Ascending aorta (tissue), 2 donors: ENCODE results near the gene GPR137. TPM values are rescaled to one million over a fixed set of nuclear protein-coding genes. Genes with fewer than 3 reads are reported as not detected.
"Not testable (repeated sequence)": the region's sequence is repeated elsewhere in the genome, so short reads cannot be mapped to it uniquely, and the experiment has no call there.

Experiments used
- DNase-seq, 2 donors: peaks; one replicate each; pipeline ENCODE4 v3.0.0-alpha.2; 2019; ENCODE audit warnings: low spot score in 2 of 2
- H3K27ac ChIP-seq, 2 donors: fragments of 200-600 bp; sonication (generic); one replicate each; pipeline ENCODE4 v1.5.1; 2016 to 2017; ENCODE audit warnings: mild to moderate bottlenecking in 1 of 2
- H3K27me3 ChIP-seq: fragments of 200-600 bp; sonication (generic); one replicate; pipeline ENCODE4 v1.5.1; 2017
- H3K36me3 ChIP-seq, 2 donors: fragments of 200-600 bp; sonication (generic); one replicate each; pipeline ENCODE4 v1.5.1; 2016
- H3K4me1 ChIP-seq, 2 donors: fragments of 200-600 bp; sonication (generic); one replicate each; pipeline ENCODE4 v1.5.1; 2016 to 2017; ENCODE audit warnings: mild to moderate bottlenecking in 1 of 2
- H3K4me3 ChIP-seq, 2 donors: fragments of 200-600 bp; sonication (generic); one replicate each; pipeline ENCODE4 v1.5.1; 2016 to 2017; ENCODE audit warnings: mild to moderate bottlenecking in 1 of 2
- H3K9me3 ChIP-seq, 2 donors: fragments of 200-600 bp; sonication (generic); one replicate each; pipeline ENCODE4 v1.5.1; 2016
- intact Hi-C: fragments of 100-400 bp; cut with DNase I; formaldehyde crosslinking; loops from one replicate; pipeline ENCODE4 v1.15.1; 2023
- total RNA-seq: library from RNA; depleted of rRNA; stranded (reverse); fragments of >200 nt; gene quantifications from one replicate; pipeline ENCODE4 v1.1.0, GENCODE V29; 2016
- TF ChIP-seq, protein P1 (sequence below), 3 experiments: fragments of 200-600 bp in 2 of 3; fragments of 450-650 bp in 1 of 3; sonication (generic) in 2 of 3; IDR thresholded peaks; one replicate each; pipeline ENCODE4 v1.5.1; 2016 to 2019; ENCODE audit warnings: antibody characterized with exemption in 3 of 3, mild to moderate bottlenecking in 1 of 3, moderate library complexity in 1 of 3

The GPR137 gene
- total RNA-seq, 1 donor from 2014 or later = 3.9 TPM

DNA sequence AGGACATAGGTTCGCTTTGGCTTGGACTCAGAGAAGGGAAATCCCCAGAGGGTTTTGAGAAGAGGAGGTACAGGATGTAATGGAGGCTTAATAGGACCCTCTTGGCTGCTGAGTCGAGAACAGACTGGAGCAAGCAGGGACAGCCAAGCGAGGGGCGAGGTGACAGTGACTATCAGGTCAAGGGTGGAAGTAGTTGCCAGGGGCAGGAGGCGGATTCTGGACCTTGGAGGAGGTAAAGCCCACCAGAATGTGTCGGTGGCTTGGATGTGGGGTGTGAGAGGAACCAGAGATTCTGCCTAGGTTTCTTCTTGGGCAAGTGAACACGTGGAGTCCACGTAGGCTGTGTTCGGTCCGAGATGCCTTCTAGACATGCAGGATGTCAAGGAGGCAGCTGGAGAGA lies 27.3 kb downstream of the GPR137 start:
- no peak for DNase-seq
- H3K9me3 ChIP-seq = no peaks in the 10 kb centered on the region
- H3K27me3 ChIP-seq = no peaks in the 10 kb centered on the region
- H3K36me3 ChIP-seq = peaks cover 10 to 18% of the 10 kb centered on the region in 2 donors
- TF ChIP-seq, protein P1, sequence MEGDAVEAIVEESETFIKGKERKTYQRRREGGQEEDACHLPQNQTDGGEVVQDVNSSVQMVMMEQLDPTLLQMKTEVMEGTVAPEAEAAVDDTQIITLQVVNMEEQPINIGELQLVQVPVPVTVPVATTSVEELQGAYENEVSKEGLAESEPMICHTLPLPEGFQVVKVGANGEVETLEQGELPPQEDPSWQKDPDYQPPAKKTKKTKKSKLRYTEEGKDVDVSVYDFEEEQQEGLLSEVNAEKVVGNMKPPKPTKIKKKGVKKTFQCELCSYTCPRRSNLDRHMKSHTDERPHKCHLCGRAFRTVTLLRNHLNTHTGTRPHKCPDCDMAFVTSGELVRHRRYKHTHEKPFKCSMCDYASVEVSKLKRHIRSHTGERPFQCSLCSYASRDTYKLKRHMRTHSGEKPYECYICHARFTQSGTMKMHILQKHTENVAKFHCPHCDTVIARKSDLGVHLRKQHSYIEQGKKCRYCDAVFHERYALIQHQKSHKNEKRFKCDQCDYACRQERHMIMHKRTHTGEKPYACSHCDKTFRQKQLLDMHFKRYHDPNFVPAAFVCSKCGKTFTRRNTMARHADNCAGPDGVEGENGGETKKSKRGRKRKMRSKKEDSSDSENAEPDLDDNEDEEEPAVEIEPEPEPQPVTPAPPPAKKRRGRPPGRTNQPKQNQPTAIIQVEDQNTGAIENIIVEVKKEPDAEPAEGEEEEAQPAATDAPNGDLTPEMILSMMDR (IDR thresholded peaks at IDR 0.05) = no peak
- peaks cover 0 to 5% of the 10 kb centered on the region in 2 donors for H3K4me1 ChIP-seq
- peak overlapping the region in 1 of 2 donors; percentile 48 for H3K27ac ChIP-seq
- intact Hi-C loops = no loop called here
- H3K4me3 ChIP-seq = no peak overlapping the region

DNA sequence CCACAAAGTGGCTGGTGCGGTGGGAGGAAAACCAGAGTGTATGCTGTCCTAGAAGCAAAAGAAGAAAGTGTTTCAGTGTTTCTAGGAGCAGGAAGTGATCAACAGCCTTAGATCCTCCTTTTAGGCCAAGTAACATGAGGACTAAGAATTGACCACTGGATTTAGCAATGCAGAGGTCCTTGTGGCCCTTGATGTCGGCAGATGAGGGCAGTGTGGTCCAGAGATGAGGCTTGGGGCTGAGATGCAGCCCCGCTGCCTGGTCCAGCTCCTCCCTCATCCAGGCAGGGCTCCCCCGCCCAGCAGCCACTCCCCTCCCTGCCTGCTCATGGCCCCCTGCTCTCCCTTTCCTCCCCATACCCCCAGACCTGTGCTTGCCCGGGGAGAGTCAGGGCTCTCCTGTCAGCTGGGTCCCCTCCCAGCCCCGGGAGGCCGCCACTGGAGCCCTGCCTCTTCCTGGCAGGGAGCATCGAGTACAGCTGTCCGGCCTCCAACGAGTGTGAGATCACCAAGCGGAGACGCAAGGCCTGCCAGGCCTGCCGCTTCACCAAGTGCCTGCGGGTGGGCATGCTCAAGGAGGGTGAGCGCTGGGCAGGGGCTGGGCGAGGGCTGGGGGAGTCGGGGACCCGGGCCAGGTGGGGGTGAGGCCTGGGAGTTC lies 28.0 kb downstream of the GPR137 start:
- Histone ChIP-seq H3K27me3 (no peaks in the 10 kb centered on the region), H3K9me3 (no peaks in the 10 kb centered on the region), H3K4me1 (peaks cover 0 to 5% of the 10 kb centered on the region in 2 donors), H3K27ac (peak overlapping the region; percentile 48 to 66), H3K36me3 (peaks cover 10 to 18% of the 10 kb centered on the region in 2 donors), H3K4me3 (no peak overlapping the region)
- peak in 1 of 2 donors; percentile 85 for DNase-seq
- intact Hi-C loops = no loop called here
- TF ChIP-seq, protein P1 (IDR thresholded peaks at IDR 0.05) = no peak

DNA sequence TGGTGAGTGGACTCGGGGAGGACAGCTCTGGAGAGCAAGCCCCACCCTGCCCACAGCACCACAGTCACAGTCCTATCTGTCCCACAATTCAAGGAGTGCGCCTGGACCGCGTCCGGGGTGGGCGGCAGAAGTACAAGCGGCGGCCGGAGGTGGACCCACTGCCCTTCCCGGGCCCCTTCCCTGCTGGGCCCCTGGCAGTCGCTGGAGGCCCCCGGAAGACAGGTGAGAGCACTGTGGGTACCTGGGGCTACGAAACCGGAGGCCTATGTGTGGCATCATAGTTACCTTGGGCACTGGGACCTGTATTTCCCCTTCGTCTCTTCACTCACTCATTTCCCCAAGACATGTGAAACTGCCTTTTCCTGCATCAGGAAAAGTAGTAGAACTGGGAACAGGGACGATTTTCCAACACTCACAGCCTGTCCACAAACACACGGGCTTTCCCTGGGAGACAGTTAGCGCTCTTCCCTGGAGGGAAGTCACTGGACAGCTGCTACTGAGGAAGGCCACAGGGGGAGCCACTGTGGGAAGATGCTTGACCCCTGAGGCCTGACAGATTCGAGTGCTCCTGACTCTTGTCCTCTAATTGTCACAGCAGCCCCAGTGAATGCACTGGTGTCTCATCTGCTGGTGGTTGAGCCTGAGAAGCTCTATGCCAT lies 28.6 kb downstream of the GPR137 start:
- TF ChIP-seq, protein P1 (IDR thresholded peaks at IDR 0.05) = no peak
- no peak overlapping the region for H3K4me3 ChIP-seq
- no peak for DNase-seq
- intact Hi-C loops = no loop called here
- peaks cover 10 to 18% of the 10 kb centered on the region in 2 donors for H3K36me3 ChIP-seq
- peak overlapping the region; percentile 38 to 66 for H3K27ac ChIP-seq
- H3K9me3 ChIP-seq = no peaks in the 10 kb centered on the region
- no peaks in the 10 kb centered on the region for H3K27me3 ChIP-seq
- H3K4me1 ChIP-seq = peaks cover 4 to 9% of the 10 kb centered on the region in 2 donors

DNA sequence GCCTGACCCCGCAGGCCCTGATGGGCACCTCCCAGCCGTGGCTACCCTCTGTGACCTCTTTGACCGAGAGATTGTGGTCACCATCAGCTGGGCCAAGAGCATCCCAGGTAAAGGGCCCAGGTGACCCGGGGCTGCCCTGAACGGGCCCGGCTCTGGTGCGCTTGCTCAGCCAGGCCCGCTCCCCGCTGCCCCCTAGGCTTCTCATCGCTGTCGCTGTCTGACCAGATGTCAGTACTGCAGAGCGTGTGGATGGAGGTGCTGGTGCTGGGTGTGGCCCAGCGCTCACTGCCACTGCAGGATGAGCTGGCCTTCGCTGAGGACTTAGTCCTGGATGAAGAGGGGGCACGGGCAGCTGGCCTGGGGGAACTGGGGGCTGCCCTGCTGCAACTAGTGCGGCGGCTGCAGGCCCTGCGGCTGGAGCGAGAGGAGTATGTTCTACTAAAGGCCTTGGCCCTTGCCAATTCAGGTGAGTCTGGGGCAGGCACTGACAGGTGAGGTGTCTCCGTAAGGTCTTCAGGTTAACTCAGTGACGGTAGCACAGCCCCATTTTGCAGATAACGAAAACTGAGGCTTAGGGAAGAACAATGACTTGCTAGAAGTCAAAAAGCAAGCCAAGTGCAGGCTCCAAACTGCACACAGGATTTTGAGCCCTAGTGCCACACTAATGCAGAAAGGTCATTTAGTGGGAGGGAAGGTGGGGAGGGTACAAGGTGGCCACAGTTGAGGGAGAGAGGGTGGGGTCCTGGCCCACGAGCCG lies 29.3 kb downstream of the GPR137 start:
- intact Hi-C loops = no loop called here
- no peak for DNase-seq

DNA sequence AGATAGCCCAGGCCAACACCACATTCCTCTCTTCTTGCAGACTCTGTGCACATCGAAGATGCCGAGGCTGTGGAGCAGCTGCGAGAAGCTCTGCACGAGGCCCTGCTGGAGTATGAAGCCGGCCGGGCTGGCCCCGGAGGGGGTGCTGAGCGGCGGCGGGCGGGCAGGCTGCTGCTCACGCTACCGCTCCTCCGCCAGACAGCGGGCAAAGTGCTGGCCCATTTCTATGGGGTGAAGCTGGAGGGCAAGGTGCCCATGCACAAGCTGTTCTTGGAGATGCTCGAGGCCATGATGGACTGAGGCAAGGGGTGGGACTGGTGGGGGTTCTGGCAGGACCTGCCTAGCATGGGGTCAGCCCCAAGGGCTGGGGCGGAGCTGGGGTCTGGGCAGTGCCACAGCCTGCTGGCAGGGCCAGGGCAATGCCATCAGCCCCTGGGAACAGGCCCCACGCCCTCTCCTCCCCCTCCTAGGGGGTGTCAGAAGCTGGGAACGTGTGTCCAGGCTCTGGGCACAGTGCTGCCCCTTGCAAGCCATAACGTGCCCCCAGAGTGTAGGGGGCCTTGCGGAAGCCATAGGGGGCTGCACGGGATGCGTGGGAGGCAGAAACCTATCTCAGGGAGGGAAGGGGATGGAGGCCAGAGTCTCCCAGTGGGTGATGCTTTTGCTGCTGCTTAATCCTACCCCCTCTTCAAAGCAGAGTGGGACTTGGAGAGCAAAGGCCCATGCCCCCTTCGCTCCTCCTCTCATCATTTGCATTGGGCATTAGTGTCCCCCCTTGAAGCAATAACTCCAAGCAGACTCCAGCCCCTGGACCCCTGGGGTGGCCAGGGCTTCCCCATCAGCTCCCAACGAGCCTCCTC lies 30.2 kb downstream of the GPR137 start:
- Histone ChIP-seq H3K4me3 (peak overlapping the region in 1 of 2 donors; percentile 75), H3K27ac (peak overlapping the region; percentile 95 to 99), H3K36me3 (peaks cover 14 to 25% of the 10 kb centered on the region in 2 donors), H3K4me1 (peaks cover 7 to 10% of the 10 kb centered on the region in 2 donors)
- H3K27me3 ChIP-seq, intact Hi-C loops, H3K9me3 ChIP-seq, DNase-seq: not testable (repeated sequence)

More for the DNA sequence above, 29.3 kb downstream of the GPR137 start:
- Histone ChIP-seq H3K36me3 (peaks cover 10 to 18% of the 10 kb centered on the region in 2 donors), H3K9me3 (no peaks in the 10 kb centered on the region), H3K27ac (no peak overlapping the region), H3K27me3 (no peaks in the 10 kb centered on the region), H3K4me1 (peaks cover 7 to 10% of the 10 kb centered on the region in 2 donors), H3K4me3 (no peak overlapping the region)
- TF ChIP-seq, protein P1 (IDR thresholded peaks at IDR 0.05) = no peak
